ENCODE data around the gene XPO6.

The XPO6 gene

GRCh38 chr16:28217326-28217725 is 5.6 kb upstream of the XPO6 start:
- Histone ChIP-seq H3K4me1 (ENCODE audit: low read depth, poor library complexity, severe bottlenecking) (peaks cover 8% of the 10 kb centered on the region), H3K27ac (no peak overlapping the region), H3K79me2 (ENCODE audit: insufficient read depth, low read depth) (no peaks in the 10 kb centered on the region), H3K4me2 (no peak overlapping the region), H3K4me3 (IDR thresholded peaks at IDR 0.05; ENCODE audit: insufficient read depth, low read depth, low read length) (no peak overlapping the region), H3K27me3 (ENCODE audit: insufficient read depth, low read depth) (no peaks in the 10 kb centered on the region), H3K36me3 (ENCODE audit: insufficient read depth) (no peaks in the 10 kb centered on the region), H4K20me1 (ENCODE audit: insufficient read depth) (no peaks in the 10 kb centered on the region), H3K9ac (no peak overlapping the region), H2AFZ (ENCODE audit: low read depth) (no peak overlapping the region)
- no peak for TF ChIP-seq CTCF (conservative IDR thresholded peaks at IDR 0.05; ENCODE audit: low read depth, low read length)

GRCh38 chr16:28213396-28213795 is 1.6 kb upstream of the XPO6 start:
- peaks cover 7% of the 10 kb centered on the region; the same call in 1 of the 2 replicates for H3K36me3 ChIP-seq (ENCODE audit: insufficient read depth)
- H3K4me1 ChIP-seq (ENCODE audit: low read depth, poor library complexity, severe bottlenecking), result peaks cover 31% of the 10 kb centered on the region
- H4K20me1 ChIP-seq (ENCODE audit: insufficient read depth), result peaks cover 10% of the 10 kb centered on the region; the same call in 1 of the 2 replicates
- no peaks in the 10 kb centered on the region for H3K27me3 ChIP-seq (ENCODE audit: insufficient read depth, low read depth)
- no peak overlapping the region for H3K9ac ChIP-seq
- H3K27ac ChIP-seq, result no peak overlapping the region
- H3K4me3 ChIP-seq (IDR thresholded peaks at IDR 0.05; ENCODE audit: insufficient read depth, low read depth, low read length), result no peak overlapping the region
- no peak overlapping the region for H3K4me2 ChIP-seq
- TF ChIP-seq CTCF (conservative IDR thresholded peaks at IDR 0.05; ENCODE audit: low read depth, low read length), result no peak
- H3K79me2 ChIP-seq (ENCODE audit: insufficient read depth, low read depth), result peaks cover 30% of the 10 kb centered on the region
- H2AFZ ChIP-seq (ENCODE audit: low read depth), result no peak overlapping the region

- H3K9ac ChIP-seq, result peak overlapping the region; percentile 49; the same call in 1 of the 2 replicates
Measured at GRCh38 chr16:28212532-28212873, 738 bp upstream of the XPO6 start.

GRCh38 chr16:28210979-28211588 is 681 bp downstream of the XPO6 start:
- H3K4me3 ChIP-seq (IDR thresholded peaks at IDR 0.05; ENCODE audit: insufficient read depth, low read depth, low read length), result no peak overlapping the region
- H3K36me3 ChIP-seq (ENCODE audit: insufficient read depth), result peaks cover 10% of the 10 kb centered on the region; the same call in 1 of the 2 replicates
- H3K4me1 ChIP-seq (ENCODE audit: low read depth, poor library complexity, severe bottlenecking), result peaks cover 42% of the 10 kb centered on the region
- peaks cover 13% of the 10 kb centered on the region; the same call in 1 of the 2 replicates for H4K20me1 ChIP-seq (ENCODE audit: insufficient read depth)
- H2AFZ ChIP-seq (ENCODE audit: low read depth), result peak overlapping the region; percentile 32; the same call in 1 of the 2 replicates
- H3K27me3 ChIP-seq (ENCODE audit: insufficient read depth, low read depth), result no peaks in the 10 kb centered on the region
- peak overlapping the region; percentile 76 for H3K4me2 ChIP-seq
- H3K27ac ChIP-seq, result peak overlapping the region; percentile 74
- peaks cover 53% of the 10 kb centered on the region for H3K79me2 ChIP-seq (ENCODE audit: insufficient read depth, low read depth)
- H3K9ac ChIP-seq, result peak overlapping the region; percentile 94
- no peak for TF ChIP-seq CTCF (conservative IDR thresholded peaks at IDR 0.05; ENCODE audit: low read depth, low read length)

More at GRCh38 chr16:28212532-28212873, 738 bp upstream of the XPO6 start:
- peak overlapping the region; percentile 37 for H3K4me2 ChIP-seq
- peak overlapping the region; percentile 96 for H2AFZ ChIP-seq (ENCODE audit: low read depth)
- peaks cover 13% of the 10 kb centered on the region; the same call in 1 of the 2 replicates for H4K20me1 ChIP-seq (ENCODE audit: insufficient read depth)
- H3K79me2 ChIP-seq (ENCODE audit: insufficient read depth, low read depth), result peaks cover 39% of the 10 kb centered on the region
- peak overlapping the region; percentile 59 for H3K27ac ChIP-seq
- peaks cover 9% of the 10 kb centered on the region; the same call in 1 of the 2 replicates for H3K36me3 ChIP-seq (ENCODE audit: insufficient read depth)
- H3K4me1 ChIP-seq (ENCODE audit: low read depth, poor library complexity, severe bottlenecking), result peaks cover 40% of the 10 kb centered on the region
- no peak for TF ChIP-seq CTCF (conservative IDR thresholded peaks at IDR 0.05; ENCODE audit: low read depth, low read length)
- H3K27me3 ChIP-seq (ENCODE audit: insufficient read depth, low read depth), result no peaks in the 10 kb centered on the region
- H3K4me3 ChIP-seq (IDR thresholded peaks at IDR 0.05; ENCODE audit: insufficient read depth, low read depth, low read length), result no peak overlapping the region
